Endodermal cell (in vitro differentiated cells): ENCODE measurements around the gene SELENOP. TPM values are rescaled to one million over a fixed set of nuclear protein-coding genes. Genes with fewer than 3 reads are reported as not detected.

ENCODE experiments used
- DNase-seq: peaks from one replicate; pipeline ENCODE4 v3.0.0-alpha.2; 2017
- H3K27ac ChIP-seq: 2 replicates; pipeline ENCODE4 v1.5.1; 2013; ENCODE audit warnings: mild to moderate bottlenecking, low read depth, low read length, moderate library complexity
- H3K27me3 ChIP-seq: 2 replicates; pipeline ENCODE4 v1.6.1; 2013; ENCODE audit warnings: mild to moderate bottlenecking, low read length, moderate library complexity; ENCODE audit not compliant: insufficient read depth, control insufficient read depth, poor library complexity, severe bottlenecking
- H3K36me3 ChIP-seq: 2 replicates; pipeline ENCODE4 v1.7.0; 2013; ENCODE audit warnings: mild to moderate bottlenecking, low read length, moderate library complexity; ENCODE audit not compliant: control insufficient read depth, insufficient read depth
- H3K4me1 ChIP-seq: one replicate; pipeline ENCODE4 v1.7.0; 2013; ENCODE audit warnings: low read length; ENCODE audit not compliant: control insufficient read depth, insufficient read depth
- H3K4me3 ChIP-seq: 2 replicates; pipeline ENCODE4 v1.5.1; 2013; ENCODE audit warnings: mild to moderate bottlenecking, low read length, moderate library complexity
- H3K9ac ChIP-seq: 2 replicates; pipeline ENCODE4 v1.6.1; 2013; ENCODE audit warnings: mild to moderate bottlenecking, low read length, moderate library complexity; ENCODE audit not compliant: poor library complexity, severe bottlenecking; ENCODE audit errors: extremely low read depth
- H3K9me3 ChIP-seq: 2 replicates; pipeline ENCODE4 v1.6.1; 2013; ENCODE audit warnings: mild to moderate bottlenecking, low read length, moderate library complexity; ENCODE audit not compliant: control insufficient read depth
- H3K27ac Mint-ChIP-seq: 2 replicates; pipeline ENCODE4 v1.8.0; 2020; ENCODE audit warnings: mixed read lengths
- H3K27me3 Mint-ChIP-seq: 2 replicates; pipeline ENCODE4 v1.8.0; 2021; ENCODE audit warnings: mild to moderate bottlenecking, mixed read lengths; ENCODE audit not compliant: insufficient read depth
- H3K36me3 Mint-ChIP-seq: 2 replicates; pipeline ENCODE4 v1.8.0; 2020; ENCODE audit warnings: low read depth, mixed read lengths
- H3K4me1 Mint-ChIP-seq: 2 replicates; pipeline ENCODE4 v1.8.0; 2020; ENCODE audit warnings: mixed read lengths
- H3K4me3 Mint-ChIP-seq: 2 replicates; pipeline ENCODE4 v1.8.0; 2020; ENCODE audit warnings: mild to moderate bottlenecking, moderate library complexity, mixed read lengths
- H3K9me3 Mint-ChIP-seq: 2 replicates; pipeline ENCODE4 v1.8.0; 2020; ENCODE audit warnings: mild to moderate bottlenecking, mixed read lengths
- WGBS, 2 experiments: methylation state at CpG; one replicate each; pipeline versions ENCODE4 v1.1.5 to v1.1.7; 2013; ENCODE audit warnings: missing lambda C conversion rate in 2 of 2, mixed read lengths in 1 of 2; ENCODE audit not compliant: insufficient coverage in 1 of 2, insufficient read length in 1 of 2; 5-methylcytosine and 5-hydroxymethylcytosine counted together
- total RNA-seq, 2 donors: library from RNA; stranded (reverse); fragmentation: NEBNext Ultra II Directional in 1 of 2; extraction: Animal tissue kit (Norgen Biotek cat#: 25700) in 1 of 2; gene quantifications; 2 replicates in 1 of 2; 3 replicates in 1 of 2; pipeline ENCODE4 v1.2.1, GENCODE V29; 2021
- TF ChIP-seq, protein P1 (sequence below): fragments of 200-600 bp; sonication (generic); conservative IDR thresholded peaks from 2 replicates; pipeline ENCODE4 v1.5.0; 2021; ENCODE audit warnings: antibody characterized with exemption, mild to moderate bottlenecking

Gene SELENOP
- total RNA-seq, 2 donors from 2014 or later: 79.8 to 121 TPM

DNA sequence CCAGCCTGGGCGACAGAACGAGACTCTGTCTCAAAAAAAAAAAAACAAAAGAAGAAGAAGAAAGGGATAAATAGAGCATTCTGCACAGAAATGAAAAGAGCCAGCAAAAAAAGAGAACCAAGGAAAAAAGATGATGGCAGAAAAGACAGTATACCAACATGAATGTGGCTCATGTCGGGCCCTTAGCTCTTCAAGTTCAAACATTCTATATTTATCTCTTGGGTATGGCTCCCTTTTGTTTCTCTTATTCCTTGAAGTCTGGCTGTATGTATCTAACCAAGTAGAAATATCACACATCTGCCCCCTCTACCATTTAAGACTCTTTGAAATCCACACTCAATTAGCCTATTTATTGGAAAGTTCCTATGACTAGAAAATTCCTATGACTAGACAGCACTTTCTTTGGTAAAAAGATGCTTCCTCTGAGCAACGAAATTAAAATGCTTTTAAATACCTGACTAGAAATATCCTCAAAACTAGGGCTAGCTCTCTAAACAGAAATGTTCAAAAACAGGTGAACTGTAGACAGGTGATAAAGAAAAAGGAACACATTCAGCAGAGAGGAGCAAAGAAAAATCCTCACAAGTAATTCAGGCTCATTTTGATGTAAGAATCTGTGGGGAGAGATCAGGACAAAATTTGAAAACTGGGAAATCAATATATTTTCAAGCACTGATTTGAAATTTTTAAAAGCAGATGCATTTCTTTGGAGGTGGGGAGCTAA, 2.6 kb downstream of the SELENOP start:
- Mint-ChIP-seq H3K36me3 (peaks cover 38% of the 10 kb centered on the region), H3K27ac (no peak overlapping the region), H3K27me3 (no peaks in the 10 kb centered on the region), H3K4me3 (peak overlapping the region; percentile 67), H3K4me1 (peaks cover 38% of the 10 kb centered on the region), H3K9me3 (no peaks in the 10 kb centered on the region)
- DNase-seq: no peak
- TF ChIP-seq, protein P1, sequence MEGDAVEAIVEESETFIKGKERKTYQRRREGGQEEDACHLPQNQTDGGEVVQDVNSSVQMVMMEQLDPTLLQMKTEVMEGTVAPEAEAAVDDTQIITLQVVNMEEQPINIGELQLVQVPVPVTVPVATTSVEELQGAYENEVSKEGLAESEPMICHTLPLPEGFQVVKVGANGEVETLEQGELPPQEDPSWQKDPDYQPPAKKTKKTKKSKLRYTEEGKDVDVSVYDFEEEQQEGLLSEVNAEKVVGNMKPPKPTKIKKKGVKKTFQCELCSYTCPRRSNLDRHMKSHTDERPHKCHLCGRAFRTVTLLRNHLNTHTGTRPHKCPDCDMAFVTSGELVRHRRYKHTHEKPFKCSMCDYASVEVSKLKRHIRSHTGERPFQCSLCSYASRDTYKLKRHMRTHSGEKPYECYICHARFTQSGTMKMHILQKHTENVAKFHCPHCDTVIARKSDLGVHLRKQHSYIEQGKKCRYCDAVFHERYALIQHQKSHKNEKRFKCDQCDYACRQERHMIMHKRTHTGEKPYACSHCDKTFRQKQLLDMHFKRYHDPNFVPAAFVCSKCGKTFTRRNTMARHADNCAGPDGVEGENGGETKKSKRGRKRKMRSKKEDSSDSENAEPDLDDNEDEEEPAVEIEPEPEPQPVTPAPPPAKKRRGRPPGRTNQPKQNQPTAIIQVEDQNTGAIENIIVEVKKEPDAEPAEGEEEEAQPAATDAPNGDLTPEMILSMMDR: no peak
- Histone ChIP-seq H3K9ac (no peak overlapping the region), H3K27me3 (no peaks in the 10 kb centered on the region), H3K9me3 (no peaks in the 10 kb centered on the region), H3K4me3 (peak overlapping the region; percentile 53), H3K4me1 (peaks cover 13% of the 10 kb centered on the region), H3K36me3 (peaks cover 14% of the 10 kb centered on the region), H3K27ac (no peak overlapping the region)
- WGBS, 2 experiments: 88% methylated on average over 4 of the region's 4 CpGs; no CpG with 5 or more reads in 1 of the 2 experiments

- H3K27ac ChIP-seq: no peak overlapping the region
- no peaks in the 10 kb centered on the region for H3K27me3 ChIP-seq
- no peaks in the 10 kb centered on the region for H3K9me3 ChIP-seq
- peaks cover 31% of the 10 kb centered on the region for H3K4me1 Mint-ChIP-seq
- no peak overlapping the region for H3K9ac ChIP-seq
- 88 to 100% methylated on average over 1 to 2 of the region's 2 CpGs for WGBS, 2 experiments
- TF ChIP-seq, protein P1: no peak
- no peaks in the 10 kb centered on the region for H3K27me3 Mint-ChIP-seq
- H3K4me1 ChIP-seq: peaks cover 8% of the 10 kb centered on the region
- no peak overlapping the region for H3K27ac Mint-ChIP-seq
- H3K36me3 ChIP-seq: peaks cover 14% of the 10 kb centered on the region
- peak; percentile 38 for DNase-seq
- H3K36me3 Mint-ChIP-seq: peaks cover 43% of the 10 kb centered on the region
- H3K9me3 Mint-ChIP-seq: no peaks in the 10 kb centered on the region
- H3K4me3 Mint-ChIP-seq: no peak overlapping the region
- no peak overlapping the region for H3K4me3 ChIP-seq
These were observed 3.8 kb downstream of the SELENOP start for GRCh38 chr5:42807722-42808447.

- Mint-ChIP-seq H3K4me3 (no peak overlapping the region), H3K27me3 (no peaks in the 10 kb centered on the region), H3K9me3 (no peaks in the 10 kb centered on the region), H3K4me1 (peaks cover 25% of the 10 kb centered on the region), H3K27ac (no peak overlapping the region), H3K36me3 (peaks cover 46% of the 10 kb centered on the region)
- no peak overlapping the region for H3K9ac ChIP-seq
- H3K36me3 ChIP-seq: peaks cover 14% of the 10 kb centered on the region
- no peak overlapping the region for H3K4me3 ChIP-seq
- TF ChIP-seq, protein P1: no peak
- no peaks in the 10 kb centered on the region for H3K9me3 ChIP-seq
- DNase-seq: no peak
- WGBS, 2 experiments: 95% methylated on average over 1 of the region's 3 CpGs; no CpG with 5 or more reads in 1 of the 2 experiments
- H3K4me1 ChIP-seq: no peaks in the 10 kb centered on the region
- H3K27ac ChIP-seq: no peak overlapping the region
- no peaks in the 10 kb centered on the region for H3K27me3 ChIP-seq
These were observed 4.9 kb downstream of the SELENOP start for GRCh38 chr5:42806701-42807262.
